ENCODE data around the gene CDC73.
"Not testable (repeated sequence)": the region's sequence is repeated elsewhere in the genome, so short reads cannot be mapped to it uniquely, and the experiment has no call there.

CDC73 gene

DNA sequence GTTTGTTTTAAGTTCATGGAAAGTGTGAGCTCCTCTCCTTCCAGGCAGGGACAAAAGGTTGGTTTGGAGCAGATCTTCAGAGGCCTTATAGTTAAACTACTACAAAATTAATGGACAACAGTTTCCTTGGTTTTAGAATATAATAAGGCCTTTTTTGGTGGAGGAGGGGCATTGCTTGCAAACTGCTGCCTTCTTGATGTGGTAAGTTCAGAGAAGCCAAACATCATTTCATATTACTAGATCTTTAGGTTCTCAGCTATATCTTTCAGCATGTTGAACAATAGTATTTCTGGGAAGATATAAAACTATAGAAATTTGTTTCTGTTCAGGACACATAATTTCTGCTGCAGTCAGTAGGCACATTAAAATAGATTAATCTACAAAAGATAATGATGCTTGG lies 162.4 kb downstream of the CDC73 start:
- ChIA-PET CTCF (interaction anchor here (1.4 kb wide), 1 partner anchor 16 kb away, joined by 3 read pairs; no protein-coding TSS in a partner anchor), POLR2A (no interaction called here)

GRCh38 chr1:193285641-193286040 lies 163.8 kb downstream of the CDC73 start:
- Histone ChIP-seq H3K4me3 (ENCODE audit: control insufficient read depth in 1 of 7, extremely low read depth in 1 of 7, insufficient read depth in 4 of 7, low read depth in 2 of 7, low read length in 6 of 7) (no peak overlapping the region), H3K4me1 (ENCODE audit: control extremely low read depth in 1 of 4, control insufficient read depth in 4 of 4, insufficient read depth in 4 of 4, low read length in 3 of 4) (no peaks in the 10 kb centered on the region), H3K27ac (ENCODE audit: insufficient read depth in 1 of 2, low read depth in 1 of 2, low read length in 2 of 2, poor library complexity in 1 of 2, severe bottlenecking in 2 of 2) (no peak overlapping the region), H3K9me3 (ENCODE audit: control extremely low read depth in 1 of 5, control insufficient read depth in 4 of 5, insufficient read depth in 2 of 5, low read depth in 1 of 5, low read length in 4 of 5) (no peaks in the 10 kb centered on the region), H3K36me3 (ENCODE audit: control insufficient read depth in 4 of 4, insufficient read depth in 4 of 4, low read length in 3 of 4) (no peaks in the 10 kb centered on the region), H3K27me3 (replicated peaks in 2 of 5; ENCODE audit: control insufficient read depth in 4 of 5, insufficient read depth in 5 of 5, low read length in 4 of 5) (no peaks in the 10 kb centered on the region)
- DNase-seq: no peak
- ChIA-PET POLR2A (no interaction called here), CTCF (no interaction called here)

More for the DNA sequence above, 162.4 kb downstream of the CDC73 start:
- no peak overlapping the region for H3K4me3 ChIP-seq (ENCODE audit: control insufficient read depth in 1 of 7, extremely low read depth in 1 of 7, insufficient read depth in 4 of 7, low read depth in 2 of 7, low read length in 6 of 7)
- H3K4me1 ChIP-seq (ENCODE audit: control extremely low read depth in 1 of 4, control insufficient read depth in 4 of 4, insufficient read depth in 4 of 4, low read length in 3 of 4): no peaks in the 10 kb centered on the region
- no peak overlapping the region for H3K27ac ChIP-seq (ENCODE audit: insufficient read depth in 1 of 2, low read depth in 1 of 2, low read length in 2 of 2, poor library complexity in 1 of 2, severe bottlenecking in 2 of 2)
- no peaks in the 10 kb centered on the region for H3K36me3 ChIP-seq (ENCODE audit: control insufficient read depth in 4 of 4, insufficient read depth in 4 of 4, low read length in 3 of 4)
- no peaks in the 10 kb centered on the region for H3K27me3 ChIP-seq (replicated peaks in 2 of 5; ENCODE audit: control insufficient read depth in 4 of 5, insufficient read depth in 5 of 5, low read length in 4 of 5)
- DNase-seq: no peak
- no peaks in the 10 kb centered on the region for H3K9me3 ChIP-seq (ENCODE audit: control extremely low read depth in 1 of 5, control insufficient read depth in 4 of 5, insufficient read depth in 2 of 5, low read depth in 1 of 5, low read length in 4 of 5)

DNA sequence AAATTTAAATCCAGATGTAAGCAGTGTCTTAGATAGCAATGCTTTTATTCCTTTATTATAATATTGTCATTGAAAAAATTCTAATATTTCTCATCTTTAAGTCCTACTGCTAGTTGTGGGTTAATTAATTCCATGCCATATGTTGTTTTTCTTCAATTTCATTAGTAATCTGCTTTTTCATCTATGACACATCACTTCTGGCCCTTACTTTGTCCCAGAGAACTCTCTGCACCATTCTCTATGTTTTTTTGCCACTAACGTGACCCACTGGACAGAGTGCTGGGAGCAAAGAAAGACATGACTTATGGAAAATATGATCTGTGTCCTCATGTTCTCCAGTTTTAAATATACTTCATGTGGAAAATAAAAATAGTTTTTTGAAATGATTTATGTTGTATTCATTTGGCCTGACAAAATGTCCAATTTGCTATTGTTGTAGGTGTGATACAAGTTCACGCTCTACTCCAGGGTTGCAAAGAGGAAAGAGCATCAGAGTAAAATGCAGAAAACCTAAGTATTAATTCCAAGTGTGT lies 166.8 kb downstream of the CDC73 start:
- POLR2A ChIA-PET; H3K27ac ChIP-seq (ENCODE audit: insufficient read depth in 1 of 2, low read depth in 1 of 2, low read length in 2 of 2, poor library complexity in 1 of 2, severe bottlenecking in 2 of 2); H3K36me3 ChIP-seq (ENCODE audit: control insufficient read depth in 4 of 4, insufficient read depth in 4 of 4, low read length in 3 of 4); DNase-seq; H3K4me1 ChIP-seq (ENCODE audit: control extremely low read depth in 1 of 4, control insufficient read depth in 4 of 4, insufficient read depth in 4 of 4, low read length in 3 of 4); H3K4me3 ChIP-seq (ENCODE audit: control insufficient read depth in 1 of 7, extremely low read depth in 1 of 7, insufficient read depth in 4 of 7, low read depth in 2 of 7, low read length in 6 of 7); H3K27me3 ChIP-seq (replicated peaks in 2 of 5; ENCODE audit: control insufficient read depth in 4 of 5, insufficient read depth in 5 of 5, low read length in 4 of 5); H3K9me3 ChIP-seq (ENCODE audit: control extremely low read depth in 1 of 5, control insufficient read depth in 4 of 5, insufficient read depth in 2 of 5, low read depth in 1 of 5, low read length in 4 of 5): not testable (repeated sequence)
- CTCF ChIA-PET: interaction anchor here (0.6 kb wide), 1 partner anchor 11 kb away, joined by 4 read pairs; no protein-coding TSS in a partner anchor
- 100% methylated on average over 2 of the region's 2 CpGs for WGBS (ENCODE audit: insufficient coverage)

GRCh38 chr1:193293726-193294125 lies 171.9 kb downstream of the CDC73 start:
- no peak for DNase-seq
- H3K27ac ChIP-seq (ENCODE audit: insufficient read depth in 1 of 2, low read depth in 1 of 2, low read length in 2 of 2, poor library complexity in 1 of 2, severe bottlenecking in 2 of 2): no peak overlapping the region
- CTCF ChIA-PET: no interaction called here
- 80% methylated on average over 1 of the region's 2 CpGs for whole genome bisulfite sequencing (ENCODE audit: insufficient coverage)
- POLR2A ChIA-PET: no interaction called here
- H3K9me3 ChIP-seq (ENCODE audit: control extremely low read depth in 1 of 5, control insufficient read depth in 4 of 5, insufficient read depth in 2 of 5, low read depth in 1 of 5, low read length in 4 of 5): peaks cover 0 to 2% (median 0%) of the 10 kb centered on the region in 5 experiments
- no peaks in the 10 kb centered on the region for H3K4me1 ChIP-seq (ENCODE audit: control extremely low read depth in 1 of 4, control insufficient read depth in 4 of 4, insufficient read depth in 4 of 4, low read length in 3 of 4)
- H3K36me3 ChIP-seq (ENCODE audit: control insufficient read depth in 4 of 4, insufficient read depth in 4 of 4, low read length in 3 of 4): no peaks in the 10 kb centered on the region
- no peaks in the 10 kb centered on the region for H3K27me3 ChIP-seq (replicated peaks in 2 of 5; ENCODE audit: control insufficient read depth in 4 of 5, insufficient read depth in 5 of 5, low read length in 4 of 5)
- H3K4me3 ChIP-seq (ENCODE audit: control insufficient read depth in 1 of 7, extremely low read depth in 1 of 7, insufficient read depth in 4 of 7, low read depth in 2 of 7, low read length in 6 of 7): no peak overlapping the region

GRCh38 chr1:193299038-193299437 lies 177.2 kb downstream of the CDC73 start:
- Histone ChIP-seq H3K4me3 (ENCODE audit: control insufficient read depth in 1 of 7, extremely low read depth in 1 of 7, insufficient read depth in 4 of 7, low read depth in 2 of 7, low read length in 6 of 7) (no peak overlapping the region), H3K27me3 (replicated peaks in 2 of 5; ENCODE audit: control insufficient read depth in 4 of 5, insufficient read depth in 5 of 5, low read length in 4 of 5) (no peaks in the 10 kb centered on the region), H3K9me3 (ENCODE audit: control extremely low read depth in 1 of 5, control insufficient read depth in 4 of 5, insufficient read depth in 2 of 5, low read depth in 1 of 5, low read length in 4 of 5) (peaks cover 0 to 2% (median 0%) of the 10 kb centered on the region in 5 experiments), H3K4me1 (ENCODE audit: control extremely low read depth in 1 of 4, control insufficient read depth in 4 of 4, insufficient read depth in 4 of 4, low read length in 3 of 4) (no peaks in the 10 kb centered on the region), H3K36me3 (ENCODE audit: control insufficient read depth in 4 of 4, insufficient read depth in 4 of 4, low read length in 3 of 4) (no peaks in the 10 kb centered on the region), H3K27ac (ENCODE audit: insufficient read depth in 1 of 2, low read depth in 1 of 2, low read length in 2 of 2, poor library complexity in 1 of 2, severe bottlenecking in 2 of 2) (no peak overlapping the region)
- ChIA-PET CTCF (interaction anchor here (0.6 kb wide), 2 partner anchors 10 to 163 kb away, joined by 3 to 4 read pairs; no protein-coding TSS in a partner anchor), POLR2A (no interaction called here)
- DNase-seq: no peak
- 100% methylated on average over 1 of the region's 1 CpG for WGBS (ENCODE audit: insufficient coverage)

DNA sequence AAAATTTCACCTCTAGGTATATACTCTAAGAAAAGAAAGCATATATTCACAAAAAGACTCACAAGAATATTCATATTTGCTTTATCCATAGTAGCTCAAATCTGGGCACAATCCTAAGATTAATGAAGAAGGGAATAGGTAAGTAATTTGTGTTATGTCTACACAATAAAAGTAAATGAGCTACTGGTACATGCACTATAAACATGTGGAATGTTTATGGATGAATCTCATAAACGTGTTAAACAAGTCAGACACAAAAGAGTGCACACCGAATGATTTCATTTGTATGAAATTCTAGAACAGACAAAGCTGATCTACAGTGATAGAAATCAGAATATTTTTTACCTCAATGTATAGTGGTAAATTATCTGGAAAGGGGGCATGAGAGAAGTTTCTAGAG lies 179.9 kb downstream of the CDC73 start:
- no peak for DNase-seq
- Histone ChIP-seq H3K4me1 (ENCODE audit: control extremely low read depth in 1 of 4, control insufficient read depth in 4 of 4, insufficient read depth in 4 of 4, low read length in 3 of 4) (no peaks in the 10 kb centered on the region), H3K4me3 (ENCODE audit: control insufficient read depth in 1 of 7, extremely low read depth in 1 of 7, insufficient read depth in 4 of 7, low read depth in 2 of 7, low read length in 6 of 7) (no peak overlapping the region), H3K27ac (ENCODE audit: insufficient read depth in 1 of 2, low read depth in 1 of 2, low read length in 2 of 2, poor library complexity in 1 of 2, severe bottlenecking in 2 of 2) (no peak overlapping the region), H3K36me3 (ENCODE audit: control insufficient read depth in 4 of 4, insufficient read depth in 4 of 4, low read length in 3 of 4) (no peaks in the 10 kb centered on the region), H3K9me3 (ENCODE audit: control extremely low read depth in 1 of 5, control insufficient read depth in 4 of 5, insufficient read depth in 2 of 5, low read depth in 1 of 5, low read length in 4 of 5) (peaks cover 0 to 2% (median 0%) of the 10 kb centered on the region in 5 experiments), H3K27me3 (replicated peaks in 2 of 5; ENCODE audit: control insufficient read depth in 4 of 5, insufficient read depth in 5 of 5, low read length in 4 of 5) (no peaks in the 10 kb centered on the region)
- POLR2A ChIA-PET: no interaction called here
- WGBS (ENCODE audit: insufficient coverage): no CpG with 5 or more reads among the region's 2 CpGs
- CTCF ChIA-PET: no interaction called here

DNA sequence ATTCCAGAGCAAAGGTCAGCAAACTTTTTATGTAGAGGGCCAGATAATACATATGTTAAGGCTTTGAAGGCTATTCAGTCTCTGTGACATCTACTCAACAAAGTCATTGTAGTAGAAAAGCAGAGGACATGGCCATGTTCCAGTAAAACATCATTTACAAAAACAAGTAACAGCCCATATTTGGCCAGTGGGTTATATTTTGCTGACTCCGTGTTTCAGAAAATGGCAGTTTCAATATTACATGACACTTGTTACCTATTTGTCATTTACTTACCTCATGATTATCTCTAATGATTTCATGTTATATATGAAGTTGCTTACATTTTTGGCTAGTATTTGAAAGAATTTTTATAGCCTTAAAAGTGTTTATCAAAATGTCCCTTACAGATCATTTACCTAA lies 182.0 kb downstream of the CDC73 start:
- ChIA-PET POLR2A (no interaction called here), CTCF (no interaction called here)
- Histone ChIP-seq H3K36me3 (ENCODE audit: control insufficient read depth in 4 of 4, insufficient read depth in 4 of 4, low read length in 3 of 4) (no peaks in the 10 kb centered on the region), H3K27ac (ENCODE audit: insufficient read depth in 1 of 2, low read depth in 1 of 2, low read length in 2 of 2, poor library complexity in 1 of 2, severe bottlenecking in 2 of 2) (no peak overlapping the region), H3K27me3 (replicated peaks in 2 of 5; ENCODE audit: control insufficient read depth in 4 of 5, insufficient read depth in 5 of 5, low read length in 4 of 5) (no peaks in the 10 kb centered on the region), H3K9me3 (ENCODE audit: control extremely low read depth in 1 of 5, control insufficient read depth in 4 of 5, insufficient read depth in 2 of 5, low read depth in 1 of 5, low read length in 4 of 5) (peaks cover 0 to 2% (median 0%) of the 10 kb centered on the region in 5 experiments), H3K4me1 (ENCODE audit: control extremely low read depth in 1 of 4, control insufficient read depth in 4 of 4, insufficient read depth in 4 of 4, low read length in 3 of 4) (no peaks in the 10 kb centered on the region), H3K4me3 (ENCODE audit: control insufficient read depth in 1 of 7, extremely low read depth in 1 of 7, insufficient read depth in 4 of 7, low read depth in 2 of 7, low read length in 6 of 7) (no peak overlapping the region)
- DNase-seq: no peak
- 80% methylated on average over 1 of the region's 1 CpG for WGBS (ENCODE audit: insufficient coverage)
